GM12878 (cell line): ENCODE results near the gene ACE.

Experiments
- CHD4 ChIP-seq: fragments of 200-600 bp; sonication (generic); IDR thresholded peaks from 2 replicates; pipeline ENCODE4 v1.6.1; 2016; ENCODE audit warnings: mild to moderate bottlenecking
- CTCF ChIP-seq, 3 experiments: IDR thresholded peaks in 2 of 3; conservative IDR thresholded peaks in 1 of 3; 2 replicates each; pipeline ENCODE4 v1.5.1; 2011; ENCODE audit warnings: low read depth in 3 of 3, low read length in 3 of 3, mild to moderate bottlenecking in 3 of 3, control low read depth in 2 of 3, moderate library complexity in 2 of 3, inconsistent platforms in 1 of 3, mixed read lengths in 1 of 3; ENCODE audit not compliant: control insufficient read depth in 2 of 3, insufficient read depth in 1 of 3; ENCODE audit errors: extremely low read depth in 1 of 3
- FOS ChIP-seq: IDR thresholded peaks from 3 replicates; pipeline ENCODE4 v1.6.1; 2011; ENCODE audit warnings: borderline replicate concordance; ENCODE audit not compliant: insufficient read length; ENCODE audit errors: extremely low read depth
- GABPA ChIP-seq: IDR thresholded peaks from 2 replicates; pipeline ENCODE4 v1.6.1; 2014; ENCODE audit warnings: antibody characterized with exemption, low read depth, mild to moderate bottlenecking, inconsistent platforms
- POU2F2 ChIP-seq: IDR thresholded peaks from 3 replicates; pipeline ENCODE4 v1.6.1; 2011; ENCODE audit warnings: low read depth, mild to moderate bottlenecking, low read length, borderline replicate concordance
- YY1 ChIP-seq: IDR thresholded peaks from 2 replicates; pipeline ENCODE4 v1.6.1; 2011; ENCODE audit warnings: low read depth, mild to moderate bottlenecking, low read length
- TF ChIP-seq, protein P1 (sequence below): IDR thresholded peaks from 2 replicates; pipeline ENCODE4 v1.6.1; 2012; ENCODE audit warnings: mild to moderate bottlenecking, low read depth, low read length

DNA sequence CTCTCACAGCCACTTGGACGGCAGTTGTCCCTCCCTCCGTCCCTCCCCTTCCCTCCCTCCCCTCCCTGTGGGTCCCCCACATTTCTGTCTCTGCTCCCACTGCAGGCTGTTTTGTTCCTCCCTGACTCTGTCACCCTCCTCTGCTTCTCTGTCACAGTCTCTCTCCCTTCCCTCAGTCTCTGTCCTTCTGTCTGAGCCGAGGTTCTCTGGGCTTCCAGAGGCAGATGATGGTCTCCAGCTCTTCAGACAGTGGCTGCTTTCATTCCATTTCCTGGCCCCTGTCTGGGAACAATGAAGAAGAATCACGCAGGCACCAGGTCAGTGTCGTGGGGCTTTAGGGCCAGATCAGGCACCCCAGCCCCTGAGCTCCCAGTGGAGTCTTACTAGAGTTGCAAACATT is 21.9 kb upstream of the ACE start:
- TF ChIP-seq, protein P1, sequence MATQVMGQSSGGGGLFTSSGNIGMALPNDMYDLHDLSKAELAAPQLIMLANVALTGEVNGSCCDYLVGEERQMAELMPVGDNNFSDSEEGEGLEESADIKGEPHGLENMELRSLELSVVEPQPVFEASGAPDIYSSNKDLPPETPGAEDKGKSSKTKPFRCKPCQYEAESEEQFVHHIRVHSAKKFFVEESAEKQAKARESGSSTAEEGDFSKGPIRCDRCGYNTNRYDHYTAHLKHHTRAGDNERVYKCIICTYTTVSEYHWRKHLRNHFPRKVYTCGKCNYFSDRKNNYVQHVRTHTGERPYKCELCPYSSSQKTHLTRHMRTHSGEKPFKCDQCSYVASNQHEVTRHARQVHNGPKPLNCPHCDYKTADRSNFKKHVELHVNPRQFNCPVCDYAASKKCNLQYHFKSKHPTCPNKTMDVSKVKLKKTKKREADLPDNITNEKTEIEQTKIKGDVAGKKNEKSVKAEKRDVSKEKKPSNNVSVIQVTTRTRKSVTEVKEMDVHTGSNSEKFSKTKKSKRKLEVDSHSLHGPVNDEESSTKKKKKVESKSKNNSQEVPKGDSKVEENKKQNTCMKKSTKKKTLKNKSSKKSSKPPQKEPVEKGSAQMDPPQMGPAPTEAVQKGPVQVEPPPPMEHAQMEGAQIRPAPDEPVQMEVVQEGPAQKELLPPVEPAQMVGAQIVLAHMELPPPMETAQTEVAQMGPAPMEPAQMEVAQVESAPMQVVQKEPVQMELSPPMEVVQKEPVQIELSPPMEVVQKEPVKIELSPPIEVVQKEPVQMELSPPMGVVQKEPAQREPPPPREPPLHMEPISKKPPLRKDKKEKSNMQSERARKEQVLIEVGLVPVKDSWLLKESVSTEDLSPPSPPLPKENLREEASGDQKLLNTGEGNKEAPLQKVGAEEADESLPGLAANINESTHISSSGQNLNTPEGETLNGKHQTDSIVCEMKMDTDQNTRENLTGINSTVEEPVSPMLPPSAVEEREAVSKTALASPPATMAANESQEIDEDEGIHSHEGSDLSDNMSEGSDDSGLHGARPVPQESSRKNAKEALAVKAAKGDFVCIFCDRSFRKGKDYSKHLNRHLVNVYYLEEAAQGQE: no peak
- TF ChIP-seq YY1 (no peak), POU2F2 (no peak), CTCF (IDR thresholded peaks at IDR 0.05 in 2 of 3, conservative IDR thresholded peaks at IDR 0.05 in 1 of 3; ENCODE audit: control insufficient read depth in 2 of 3, extremely low read depth in 1 of 3, insufficient read depth in 1 of 3, low read depth in 3 of 3, low read length in 3 of 3) (no peak), GABPA (no peak), FOS (no peak), CHD4 (no peak)
